Medulla oblongata (tissue), 1 donor: ENCODE measurements around the gene RBM41.

Source experiments
- DNase-seq: peaks from one replicate; pipeline ENCODE4 v3.0.0-alpha.2; 2015; ENCODE audit errors: extremely low spot score

RBM41 gene

DNA sequence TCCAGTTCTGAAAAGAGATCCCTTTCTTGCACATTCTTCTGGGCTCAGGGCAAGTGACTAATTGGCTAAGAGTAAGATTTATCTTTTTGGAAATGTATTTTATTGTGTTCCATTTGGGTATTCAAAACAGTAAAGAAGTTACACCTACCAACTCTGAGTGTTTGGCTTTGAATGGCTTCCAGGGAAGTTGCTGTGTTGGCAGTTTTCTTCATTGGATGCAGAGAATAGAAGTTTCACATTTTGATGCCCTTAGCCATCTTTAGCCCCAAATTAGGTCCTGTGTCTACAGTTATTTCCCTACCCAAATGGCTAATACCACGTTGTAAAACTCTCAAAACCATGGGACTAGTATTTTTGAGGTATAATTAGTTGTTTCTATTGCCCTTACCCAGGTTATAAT is 88.9 kb downstream of the RBM41 start:
- no peak for DNase-seq

DNA sequence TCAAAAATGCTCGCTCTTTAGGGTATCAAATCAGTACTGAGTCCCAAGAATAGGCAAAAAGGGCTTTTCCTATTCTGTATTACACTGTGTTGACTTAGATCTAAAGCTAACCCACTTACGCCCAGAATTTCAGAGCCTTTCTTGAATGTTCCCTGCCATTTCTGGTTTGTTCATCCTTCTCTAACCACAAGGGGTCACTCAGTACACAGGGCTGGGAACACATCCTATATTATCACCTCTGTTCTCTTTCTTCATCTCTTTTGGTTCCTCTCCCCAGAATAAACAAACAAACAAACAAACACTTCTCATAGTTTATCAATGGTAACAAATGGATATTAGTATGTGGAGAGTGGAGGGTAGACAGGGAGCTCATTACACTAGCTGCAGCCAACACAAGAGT is 93.1 kb downstream of the RBM41 start:
- peak; percentile 45 for DNase-seq

DNA sequence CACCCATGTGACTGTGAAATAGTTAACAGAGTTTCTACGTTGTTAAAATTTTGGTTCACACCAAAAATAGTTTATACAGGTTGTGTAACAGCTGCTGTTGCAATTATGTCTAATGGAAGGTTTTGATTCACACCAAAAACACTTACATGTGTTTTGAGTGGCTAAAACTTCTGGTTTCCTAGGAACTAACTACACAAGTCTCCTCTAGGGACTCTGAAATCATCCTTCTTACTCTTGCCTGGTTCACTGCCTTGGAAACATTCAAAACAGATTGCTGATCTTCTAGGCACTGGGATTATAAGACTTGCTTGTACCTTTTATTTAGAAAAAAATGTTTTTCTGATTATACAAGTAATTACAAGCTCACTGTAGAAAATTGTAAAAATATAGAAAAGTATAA is 103.7 kb downstream of the RBM41 start:
- DNase-seq = no peak
